ENCODE results near the gene PRRG3. TPM values are rescaled to one million over a fixed set of nuclear protein-coding genes. Genes with fewer than 3 reads are reported as not detected.

PRRG3 gene
- total RNA-seq, 1 experiment from 2014 or later, result not detected

DNA sequence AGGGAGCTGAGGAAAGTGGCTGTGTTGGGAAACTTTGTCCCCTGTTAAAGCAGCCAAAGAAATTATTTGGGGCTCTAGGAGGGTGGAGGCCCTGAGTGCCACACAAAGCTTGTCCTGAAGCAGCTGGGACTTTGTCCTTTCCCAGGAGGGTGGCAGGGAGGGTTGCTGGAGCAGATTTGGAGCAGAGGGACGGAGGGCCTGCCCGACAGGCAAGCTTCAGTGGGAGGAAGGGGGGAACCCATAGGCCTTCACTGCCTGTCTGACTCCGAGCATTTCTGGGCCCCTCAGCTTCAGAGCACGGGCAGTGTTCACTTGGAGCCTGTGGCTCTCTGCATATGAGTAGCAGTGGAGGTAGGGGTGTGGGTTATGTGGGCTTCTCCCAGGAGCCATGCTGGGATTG lies 32.1 kb downstream of the PRRG3 start:
- Histone ChIP-seq H3K36me3 (ENCODE audit: control insufficient read depth in 1 of 2, insufficient read depth in 2 of 2, low read length in 2 of 2) (no peaks in the 10 kb centered on the region), H4K20me1 (ENCODE audit: insufficient read depth) (no peaks in the 10 kb centered on the region), H2AFZ (ENCODE audit: low read depth, low read length, poor library complexity, severe bottlenecking) (no peak overlapping the region), H3K9me2 (ENCODE audit: insufficient read depth) (no peaks in the 10 kb centered on the region), H3K4me3 (replicated peaks in 1 of 2; ENCODE audit: low read depth in 1 of 2, low read length in 2 of 2) (no peak overlapping the region), H3K4me1 (ENCODE audit: control insufficient read depth in 1 of 2, insufficient read depth in 2 of 2, low read length in 2 of 2) (no peaks in the 10 kb centered on the region), H3K4me2 (ENCODE audit: low read length) (no peak overlapping the region), H3K9ac (ENCODE audit: low read length) (no peak overlapping the region), H3K9me3 (ENCODE audit: control insufficient read depth in 1 of 2, insufficient read depth in 1 of 2, low read depth in 1 of 2, low read length in 2 of 2) (no peaks in the 10 kb centered on the region), H3K27ac (ENCODE audit: low read depth, low read length) (no peak overlapping the region), H3K27me3 (ENCODE audit: insufficient read depth, low read length) (no peaks in the 10 kb centered on the region), H3K79me2 (ENCODE audit: insufficient read depth, low read length) (no peaks in the 10 kb centered on the region)
- ChIA-PET POLR2A (no interaction called here), CTCF (no interaction called here), RAD21 (ENCODE audit: low non-redundant PET in 1 of 2, low total read pairs in 2 of 2, uncharacterized antibody in 2 of 2, unreplicated experiment in 2 of 2) (no interaction called here)
- no peak for DNase-seq (ENCODE audit: low read depth, low spot score)
- intact Hi-C loops (cut with micrococcal nuclease), result no loop called here
- ATAC-seq, result no peak
- no TSS peak for BruUV-seq (replicated peaks)
- no peak for TF ChIP-seq RAD21 (IDR thresholded peaks at IDR 0.05; ENCODE audit: low read depth)
- TF ChIP-seq, protein P1, sequence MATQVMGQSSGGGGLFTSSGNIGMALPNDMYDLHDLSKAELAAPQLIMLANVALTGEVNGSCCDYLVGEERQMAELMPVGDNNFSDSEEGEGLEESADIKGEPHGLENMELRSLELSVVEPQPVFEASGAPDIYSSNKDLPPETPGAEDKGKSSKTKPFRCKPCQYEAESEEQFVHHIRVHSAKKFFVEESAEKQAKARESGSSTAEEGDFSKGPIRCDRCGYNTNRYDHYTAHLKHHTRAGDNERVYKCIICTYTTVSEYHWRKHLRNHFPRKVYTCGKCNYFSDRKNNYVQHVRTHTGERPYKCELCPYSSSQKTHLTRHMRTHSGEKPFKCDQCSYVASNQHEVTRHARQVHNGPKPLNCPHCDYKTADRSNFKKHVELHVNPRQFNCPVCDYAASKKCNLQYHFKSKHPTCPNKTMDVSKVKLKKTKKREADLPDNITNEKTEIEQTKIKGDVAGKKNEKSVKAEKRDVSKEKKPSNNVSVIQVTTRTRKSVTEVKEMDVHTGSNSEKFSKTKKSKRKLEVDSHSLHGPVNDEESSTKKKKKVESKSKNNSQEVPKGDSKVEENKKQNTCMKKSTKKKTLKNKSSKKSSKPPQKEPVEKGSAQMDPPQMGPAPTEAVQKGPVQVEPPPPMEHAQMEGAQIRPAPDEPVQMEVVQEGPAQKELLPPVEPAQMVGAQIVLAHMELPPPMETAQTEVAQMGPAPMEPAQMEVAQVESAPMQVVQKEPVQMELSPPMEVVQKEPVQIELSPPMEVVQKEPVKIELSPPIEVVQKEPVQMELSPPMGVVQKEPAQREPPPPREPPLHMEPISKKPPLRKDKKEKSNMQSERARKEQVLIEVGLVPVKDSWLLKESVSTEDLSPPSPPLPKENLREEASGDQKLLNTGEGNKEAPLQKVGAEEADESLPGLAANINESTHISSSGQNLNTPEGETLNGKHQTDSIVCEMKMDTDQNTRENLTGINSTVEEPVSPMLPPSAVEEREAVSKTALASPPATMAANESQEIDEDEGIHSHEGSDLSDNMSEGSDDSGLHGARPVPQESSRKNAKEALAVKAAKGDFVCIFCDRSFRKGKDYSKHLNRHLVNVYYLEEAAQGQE (IDR thresholded peaks at IDR 0.05; ENCODE audit: low read depth), result no peak
- TF ChIP-seq, protein P2, sequence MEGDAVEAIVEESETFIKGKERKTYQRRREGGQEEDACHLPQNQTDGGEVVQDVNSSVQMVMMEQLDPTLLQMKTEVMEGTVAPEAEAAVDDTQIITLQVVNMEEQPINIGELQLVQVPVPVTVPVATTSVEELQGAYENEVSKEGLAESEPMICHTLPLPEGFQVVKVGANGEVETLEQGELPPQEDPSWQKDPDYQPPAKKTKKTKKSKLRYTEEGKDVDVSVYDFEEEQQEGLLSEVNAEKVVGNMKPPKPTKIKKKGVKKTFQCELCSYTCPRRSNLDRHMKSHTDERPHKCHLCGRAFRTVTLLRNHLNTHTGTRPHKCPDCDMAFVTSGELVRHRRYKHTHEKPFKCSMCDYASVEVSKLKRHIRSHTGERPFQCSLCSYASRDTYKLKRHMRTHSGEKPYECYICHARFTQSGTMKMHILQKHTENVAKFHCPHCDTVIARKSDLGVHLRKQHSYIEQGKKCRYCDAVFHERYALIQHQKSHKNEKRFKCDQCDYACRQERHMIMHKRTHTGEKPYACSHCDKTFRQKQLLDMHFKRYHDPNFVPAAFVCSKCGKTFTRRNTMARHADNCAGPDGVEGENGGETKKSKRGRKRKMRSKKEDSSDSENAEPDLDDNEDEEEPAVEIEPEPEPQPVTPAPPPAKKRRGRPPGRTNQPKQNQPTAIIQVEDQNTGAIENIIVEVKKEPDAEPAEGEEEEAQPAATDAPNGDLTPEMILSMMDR (IDR thresholded peaks at IDR 0.05 in 2 of 3, conservative IDR thresholded peaks at IDR 0.05 in 1 of 3; ENCODE audit: borderline replicate concordance in 1 of 3, insufficient read depth in 1 of 3, low read depth in 2 of 3, low read length in 2 of 3), result no peak
